ENCODE results near the gene RRAGC. TPM values are rescaled to one million over a fixed set of nuclear protein-coding genes. Genes with fewer than 3 reads are reported as not detected.

The RRAGC gene
- total RNA-seq, 1 donor from 2014 or later: 11.4 TPM

GRCh38 chr1:38899560-38899959 lies 40.0 kb upstream of the RRAGC start:
- H3K9me3 ChIP-seq (ENCODE audit: low read depth): no peaks in the 10 kb centered on the region
- DNase-seq (ENCODE audit: low spot score): no peak
- no peak overlapping the region for H3K9ac ChIP-seq
- H3K4me3 ChIP-seq: no peak overlapping the region
- Mint-ChIP-seq H3K27ac (no peak overlapping the region), H3K4me1 (no peaks in the 10 kb centered on the region), H3K27me3 (ENCODE audit: insufficient read depth, low read depth) (peaks cover 3% of the 10 kb centered on the region), H3K4me3 (no peak overlapping the region), H3K36me3 (no peaks in the 10 kb centered on the region), H3K9me3 (no peaks in the 10 kb centered on the region)
- H3K27me3 ChIP-seq: no peaks in the 10 kb centered on the region
- H2AFZ ChIP-seq (replicated peaks): no peak overlapping the region
- no peaks in the 10 kb centered on the region for H3K36me3 ChIP-seq
- no peaks in the 10 kb centered on the region for H3K4me1 ChIP-seq
- no peak for TF ChIP-seq EZH2 (IDR thresholded peaks at IDR 0.05)
- TF ChIP-seq EZH2phosphoT487 (IDR thresholded peaks at IDR 0.05): no peak
- TF ChIP-seq CTCF (IDR thresholded peaks at IDR 0.05): no peak
- no peaks in the 10 kb centered on the region for H3K79me2 ChIP-seq (ENCODE audit: low read depth)
- no peaks in the 10 kb centered on the region for H4K20me1 ChIP-seq (ENCODE audit: low read depth)
- H3F3A ChIP-seq (ENCODE audit: low read depth): no peaks in the 10 kb centered on the region
- no peak overlapping the region for H3K4me2 ChIP-seq
- no peak overlapping the region for H3K27ac ChIP-seq

GRCh38 chr1:38898653-38899230 lies 39.2 kb upstream of the RRAGC start:
- DNase-seq (ENCODE audit: low spot score): no peak
- no peaks in the 10 kb centered on the region for H3K9me3 ChIP-seq (ENCODE audit: low read depth)
- Mint-ChIP-seq H3K27me3 (ENCODE audit: insufficient read depth, low read depth) (peaks cover 3% of the 10 kb centered on the region), H3K4me3 (no peak overlapping the region), H3K27ac (no peak overlapping the region), H3K36me3 (no peaks in the 10 kb centered on the region), H3K4me1 (no peaks in the 10 kb centered on the region), H3K9me3 (no peaks in the 10 kb centered on the region)
- no peaks in the 10 kb centered on the region for H4K20me1 ChIP-seq (ENCODE audit: low read depth)
- H3K4me1 ChIP-seq: no peaks in the 10 kb centered on the region
- H3K27ac ChIP-seq: no peak overlapping the region
- H3K9ac ChIP-seq: no peak overlapping the region
- H2AFZ ChIP-seq (replicated peaks): no peak overlapping the region
- no peaks in the 10 kb centered on the region for H3K36me3 ChIP-seq
- H3K4me2 ChIP-seq: no peak overlapping the region
- no peaks in the 10 kb centered on the region for H3K79me2 ChIP-seq (ENCODE audit: low read depth)
- H3K4me3 ChIP-seq: no peak overlapping the region
- no peaks in the 10 kb centered on the region for H3K27me3 ChIP-seq
- TF ChIP-seq CTCF (IDR thresholded peaks at IDR 0.05) (no peak), EZH2 (IDR thresholded peaks at IDR 0.05) (no peak), EZH2phosphoT487 (IDR thresholded peaks at IDR 0.05) (no peak)
- H3F3A ChIP-seq (ENCODE audit: low read depth): no peaks in the 10 kb centered on the region

GRCh38 chr1:38896169-38896568 lies 36.6 kb upstream of the RRAGC start:
- Histone ChIP-seq H3F3A (ENCODE audit: low read depth) (no peaks in the 10 kb centered on the region), H3K9me3 (ENCODE audit: low read depth) (no peaks in the 10 kb centered on the region), H3K27me3 (no peaks in the 10 kb centered on the region), H3K36me3 (no peaks in the 10 kb centered on the region), H3K4me2 (no peak overlapping the region), H3K79me2 (ENCODE audit: low read depth) (no peaks in the 10 kb centered on the region), H3K4me1 (no peaks in the 10 kb centered on the region), H4K20me1 (ENCODE audit: low read depth) (no peaks in the 10 kb centered on the region), H3K9ac (no peak overlapping the region), H2AFZ (replicated peaks) (no peak overlapping the region), H3K4me3 (no peak overlapping the region), H3K27ac (no peak overlapping the region)
- no peak for TF ChIP-seq CTCF (IDR thresholded peaks at IDR 0.05)
- no peak for TF ChIP-seq EZH2 (IDR thresholded peaks at IDR 0.05)
- TF ChIP-seq EZH2phosphoT487 (IDR thresholded peaks at IDR 0.05): no peak
- no peaks in the 10 kb centered on the region for H3K27me3 Mint-ChIP-seq (ENCODE audit: insufficient read depth, low read depth)
- H3K36me3 Mint-ChIP-seq: no peaks in the 10 kb centered on the region
- peaks cover 4% of the 10 kb centered on the region for H3K4me1 Mint-ChIP-seq
- no peak overlapping the region for H3K27ac Mint-ChIP-seq
- H3K4me3 Mint-ChIP-seq: no peak overlapping the region
- DNase-seq (ENCODE audit: low spot score): no peak
- H3K9me3 Mint-ChIP-seq: no peaks in the 10 kb centered on the region
